ENCODE results near the gene HYAL3.

Gene HYAL3

DNA sequence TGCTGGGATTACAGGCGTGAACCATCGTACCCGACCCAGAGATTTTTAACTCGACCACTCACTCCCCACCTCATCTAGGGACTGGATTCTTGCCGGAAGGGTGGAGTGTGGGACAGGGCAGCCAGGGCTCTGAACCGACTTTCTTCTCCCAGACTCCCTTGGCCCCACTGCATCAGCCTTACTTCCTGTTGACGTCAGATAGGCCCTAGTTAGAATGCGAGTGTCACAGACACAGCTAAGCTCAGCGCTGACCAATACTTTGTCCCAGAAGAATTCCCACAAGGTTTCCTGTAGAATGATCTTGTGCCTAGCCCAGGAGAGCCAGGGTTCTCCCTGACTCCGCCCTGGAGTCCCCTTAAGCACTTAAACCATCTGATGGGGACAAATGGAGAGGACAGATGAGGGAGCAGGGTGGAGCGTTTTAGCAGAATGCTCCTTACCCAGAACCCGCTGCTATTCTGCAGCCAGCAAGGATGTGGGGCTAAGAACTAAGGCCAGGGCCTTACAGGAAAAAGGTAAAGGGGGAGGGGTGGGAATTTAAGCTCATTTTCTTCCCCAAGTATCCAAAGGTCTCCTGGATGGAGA, 34.6 kb upstream of the HYAL3 start:
- H3K27ac ChIP-seq: no peak overlapping the region
- H3K36me3 ChIP-seq (ENCODE audit: insufficient read depth, low read length): peaks cover 18% of the 10 kb centered on the region; the same call in 1 of the 2 replicates
- no peak overlapping the region for H3K4me3 ChIP-seq
- no peak for DNase-seq (ENCODE audit: low read depth, low spot score)
- H3K9me3 ChIP-seq (ENCODE audit: low read depth, low read length): no peaks in the 10 kb centered on the region
- no peak overlapping the region for H3K9ac ChIP-seq (ENCODE audit: insufficient read length)
- TF ChIP-seq FOXP2 (optimal IDR thresholded peaks at IDR 0.05; ENCODE audit: control extremely low read depth, extremely low read length, insufficient read depth): no peak
- TF ChIP-seq EZH2 (IDR thresholded peaks at IDR 0.05): no peak
- no peak for TF ChIP-seq POLR2AphosphoS5 (IDR thresholded peaks at IDR 0.05; ENCODE audit: borderline replicate concordance, low read depth, low read length)

GRCh38 chr3:50331364-50331907, 32.2 kb upstream of the HYAL3 start:
- Histone ChIP-seq H3K9ac (ENCODE audit: insufficient read length) (no peak overlapping the region), H3K36me3 (ENCODE audit: insufficient read depth, low read length) (peaks cover 18% of the 10 kb centered on the region; the same call in 1 of the 2 replicates), H3K9me3 (ENCODE audit: low read depth, low read length) (no peaks in the 10 kb centered on the region), H3K4me3 (no peak overlapping the region), H3K27ac (no peak overlapping the region)
- no peak for DNase-seq (ENCODE audit: low read depth, low spot score)
- no peak for TF ChIP-seq POLR2AphosphoS5 (IDR thresholded peaks at IDR 0.05; ENCODE audit: borderline replicate concordance, low read depth, low read length)
- no peak for TF ChIP-seq FOXP2 (optimal IDR thresholded peaks at IDR 0.05; ENCODE audit: control extremely low read depth, extremely low read length, insufficient read depth)
- TF ChIP-seq EZH2 (IDR thresholded peaks at IDR 0.05): no peak

DNA sequence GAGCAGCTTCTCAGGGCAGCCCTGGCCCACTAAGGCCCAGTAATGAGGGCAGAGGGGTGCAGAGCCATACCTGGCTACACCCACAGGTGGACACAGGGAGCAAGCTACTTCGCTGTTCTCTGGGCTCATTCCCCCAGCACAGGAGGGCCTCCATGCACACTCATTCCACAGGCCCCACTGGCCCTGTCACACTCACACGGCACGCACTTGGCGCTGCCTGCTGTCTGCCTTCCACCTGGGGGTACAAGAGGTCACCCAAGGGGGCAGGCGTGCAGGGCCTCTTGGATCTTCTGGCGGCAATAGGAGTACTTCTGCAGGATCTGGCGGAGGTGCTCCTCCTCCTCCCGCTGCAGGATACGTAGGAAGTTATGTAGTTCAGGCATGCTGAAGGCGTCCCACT, 31.1 kb upstream of the HYAL3 start:
- Histone ChIP-seq H3K36me3 (ENCODE audit: insufficient read depth, low read length) (peaks cover 18% of the 10 kb centered on the region; the same call in 1 of the 2 replicates), H3K4me3 (no peak overlapping the region), H3K9me3 (ENCODE audit: low read depth, low read length) (no peaks in the 10 kb centered on the region), H3K9ac (ENCODE audit: insufficient read length) (no peak overlapping the region), H3K27ac (no peak overlapping the region)
- TF ChIP-seq FOXP2 (optimal IDR thresholded peaks at IDR 0.05; ENCODE audit: control extremely low read depth, extremely low read length, insufficient read depth) (no peak), EZH2 (IDR thresholded peaks at IDR 0.05) (no peak), POLR2AphosphoS5 (IDR thresholded peaks at IDR 0.05; ENCODE audit: borderline replicate concordance, low read depth, low read length) (no peak)
- no peak for DNase-seq (ENCODE audit: low read depth, low spot score)

DNA sequence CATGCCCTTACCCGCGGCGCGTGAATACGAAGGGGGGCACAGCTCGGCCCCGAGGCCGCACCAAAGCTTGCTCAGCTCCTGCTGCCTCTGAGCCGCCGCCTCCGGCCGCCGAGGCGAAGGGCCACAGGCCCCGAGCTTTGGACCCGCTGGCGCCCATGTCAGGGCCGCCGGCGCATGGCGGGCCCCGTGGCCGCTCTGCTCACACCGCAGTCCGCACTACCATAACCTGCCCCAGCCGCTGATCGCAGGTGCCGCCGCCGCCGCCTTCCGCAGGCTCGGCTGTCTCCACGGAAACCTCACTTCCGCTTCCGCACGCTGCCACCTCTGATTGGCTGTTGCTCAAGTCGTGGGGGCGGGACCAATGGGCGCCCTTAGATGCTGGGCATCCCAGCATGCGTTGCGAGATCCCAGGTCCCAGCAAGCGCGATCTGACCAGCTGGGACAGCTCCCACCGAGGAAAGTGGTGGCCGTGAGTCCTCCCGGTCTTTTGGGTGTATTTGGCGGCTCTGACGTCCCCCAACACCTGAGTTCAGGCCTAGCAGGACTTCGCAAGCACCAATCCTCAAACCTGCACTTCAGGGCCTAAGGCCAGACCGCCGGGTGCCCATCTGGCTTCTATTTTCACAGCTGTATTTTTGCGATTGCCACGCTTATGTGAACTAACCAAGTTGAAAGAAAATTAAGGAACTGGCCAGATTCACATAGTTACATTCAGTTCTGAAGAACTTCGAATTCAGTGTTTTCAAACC, 28.9 kb upstream of the HYAL3 start, which contains the start of gene TUSC2:
Gene TUSC2, minus strand, starts transcription at position 281 of the 749 bp plus-strand sequence. Its CDS starts 124 bp downstream, at position 157.
- H3K4me3 ChIP-seq: peak within 1 kb of the TSS; percentile 81
- TF ChIP-seq EZH2 (IDR thresholded peaks at IDR 0.05) (no peak), POLR2AphosphoS5 (IDR thresholded peaks at IDR 0.05; ENCODE audit: borderline replicate concordance, low read depth, low read length) (peak; percentile 87)
- no peaks in the 10 kb centered on the region for H3K9me3 ChIP-seq (ENCODE audit: low read depth, low read length)
- H3K27ac ChIP-seq: peak within 1 kb of the TSS; percentile 62
- peaks cover 18% of the 10 kb centered on the region; the same call in 1 of the 2 replicates for H3K36me3 ChIP-seq (ENCODE audit: insufficient read depth, low read length)
- peak within 1 kb of the TSS; percentile 87 for H3K9ac ChIP-seq (ENCODE audit: insufficient read length)
- DNase-seq (ENCODE audit: low read depth, low spot score): no peak

DNA sequence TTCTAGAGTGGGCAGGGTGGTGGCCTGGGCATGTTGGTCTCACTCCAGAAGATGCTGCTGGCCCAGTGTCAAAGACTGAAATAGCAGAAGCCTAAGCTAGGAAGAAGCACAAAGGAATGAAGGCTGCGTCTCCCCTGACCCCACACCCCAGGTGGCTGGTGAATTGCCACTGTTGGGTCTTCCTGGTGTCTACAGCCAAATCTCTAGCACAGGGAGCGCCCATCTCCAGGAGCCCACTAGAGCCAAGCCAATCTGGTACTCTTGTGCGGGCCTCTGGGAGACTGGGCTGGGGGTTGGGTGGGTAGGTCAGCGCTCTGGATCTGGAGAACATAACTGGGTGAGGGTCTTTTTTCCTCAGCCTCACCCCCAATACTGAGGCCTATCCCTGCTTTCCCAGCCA, 27.9 kb upstream of the HYAL3 start:
- no peak overlapping the region for H3K27ac ChIP-seq
- H3K4me3 ChIP-seq: peak overlapping the region; percentile 81
- no peak for TF ChIP-seq FOXP2 (optimal IDR thresholded peaks at IDR 0.05; ENCODE audit: control extremely low read depth, extremely low read length, insufficient read depth)
- no peak for TF ChIP-seq POLR2AphosphoS5 (IDR thresholded peaks at IDR 0.05; ENCODE audit: borderline replicate concordance, low read depth, low read length)
- no peak for DNase-seq (ENCODE audit: low read depth, low spot score)
- H3K36me3 ChIP-seq (ENCODE audit: insufficient read depth, low read length): peaks cover 17% of the 10 kb centered on the region; the same call in 1 of the 2 replicates
- no peaks in the 10 kb centered on the region for H3K9me3 ChIP-seq (ENCODE audit: low read depth, low read length)
- H3K9ac ChIP-seq (ENCODE audit: insufficient read length): peak overlapping the region; percentile 87

- H3K36me3 ChIP-seq (ENCODE audit: insufficient read depth, low read length): peaks cover 7% of the 10 kb centered on the region; the same call in 1 of the 2 replicates
- H3K9me3 ChIP-seq (ENCODE audit: low read depth, low read length): no peaks in the 10 kb centered on the region
- no peak for DNase-seq (ENCODE audit: low read depth, low spot score)
- H3K9ac ChIP-seq (ENCODE audit: insufficient read length): no peak overlapping the region
- H3K27ac ChIP-seq: no peak overlapping the region
- no peak for TF ChIP-seq FOXP2 (optimal IDR thresholded peaks at IDR 0.05; ENCODE audit: control extremely low read depth, extremely low read length, insufficient read depth)
- no peak overlapping the region for H3K4me3 ChIP-seq
Measured at GRCh38 chr3:50326182-50326541, 27.0 kb upstream of the HYAL3 start.

- Histone ChIP-seq H3K9me3 (ENCODE audit: low read depth, low read length) (no peaks in the 10 kb centered on the region), H3K36me3 (ENCODE audit: insufficient read depth, low read length) (peaks cover 3% of the 10 kb centered on the region; the same call in 1 of the 2 replicates), H3K27ac (no peak overlapping the region), H3K4me3 (no peak overlapping the region), H3K9ac (ENCODE audit: insufficient read length) (no peak overlapping the region)
- DNase-seq (ENCODE audit: low read depth, low spot score): no peak
- no peak for TF ChIP-seq FOXP2 (optimal IDR thresholded peaks at IDR 0.05; ENCODE audit: control extremely low read depth, extremely low read length, insufficient read depth)
- no peak for TF ChIP-seq POLR2AphosphoS5 (IDR thresholded peaks at IDR 0.05; ENCODE audit: borderline replicate concordance, low read depth, low read length)
- no peak for TF ChIP-seq EZH2 (IDR thresholded peaks at IDR 0.05)
Measured at GRCh38 chr3:50325497-50326181, 26.4 kb upstream of the HYAL3 start.

DNA sequence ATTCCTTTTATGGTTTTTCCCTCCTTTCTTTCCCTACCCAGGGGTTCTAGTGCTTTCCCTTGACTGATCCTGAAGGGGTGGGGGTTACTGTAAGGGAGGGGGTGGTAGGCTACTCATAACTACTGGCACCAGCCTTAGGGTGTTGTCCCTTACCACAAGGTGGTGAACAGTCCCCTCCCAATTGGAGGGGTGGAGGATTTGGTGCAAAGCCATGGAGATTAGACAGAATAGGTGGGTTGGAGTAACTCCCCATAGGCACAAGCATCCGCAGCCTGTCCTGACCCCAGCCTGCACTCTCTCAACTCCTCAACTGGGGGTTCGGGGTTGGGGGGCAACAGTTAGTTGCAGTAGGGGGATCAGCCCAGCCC, 25.9 kb upstream of the HYAL3 start:
- TF ChIP-seq EZH2 (IDR thresholded peaks at IDR 0.05) (no peak), POLR2AphosphoS5 (IDR thresholded peaks at IDR 0.05; ENCODE audit: borderline replicate concordance, low read depth, low read length) (no peak), FOXP2 (optimal IDR thresholded peaks at IDR 0.05; ENCODE audit: control extremely low read depth, extremely low read length, insufficient read depth) (no peak)
- no peak for DNase-seq (ENCODE audit: low read depth, low spot score)
- no peak overlapping the region for H3K4me3 ChIP-seq
- no peak overlapping the region for H3K27ac ChIP-seq
- H3K36me3 ChIP-seq (ENCODE audit: insufficient read depth, low read length): no peaks in the 10 kb centered on the region; the same call in 1 of the 2 replicates
- H3K9me3 ChIP-seq (ENCODE audit: low read depth, low read length): no peaks in the 10 kb centered on the region
- no peak overlapping the region for H3K9ac ChIP-seq (ENCODE audit: insufficient read length)
